Mesothelial cell of epicardium (in vitro differentiated cells): ENCODE data around the gene PRRG1. TPM values are rescaled to one million over a fixed set of nuclear protein-coding genes. Genes with fewer than 3 reads are reported as not detected.
A peak's percentile ranks its signal among the peaks of the same experiment; 100 is the strongest.
"Not testable (repeated sequence)": the region's sequence is repeated elsewhere in the genome, so short reads cannot be mapped to it uniquely, and the experiment has no call there.

ENCODE experiments used
- DNase-seq, 2 experiments: peaks; one replicate each; pipeline ENCODE4 v3.0.0; 2021; ENCODE audit warnings: low spot score in 2 of 2; ENCODE audit not compliant: unreplicated experiment in 2 of 2
- H3K27ac Mint-ChIP-seq: 2 replicates; pipeline ENCODE4 v1.8.0; 2021; ENCODE audit warnings: mixed read lengths
- H3K27me3 Mint-ChIP-seq: 2 replicates; pipeline ENCODE4 v1.8.0; 2021; ENCODE audit warnings: low read depth, mixed read lengths
- H3K36me3 Mint-ChIP-seq: 2 replicates; pipeline ENCODE4 v1.8.0; 2021; ENCODE audit warnings: mixed read lengths
- H3K4me1 Mint-ChIP-seq: 2 replicates; pipeline ENCODE4 v1.8.0; 2021; ENCODE audit warnings: mixed read lengths
- H3K4me3 Mint-ChIP-seq: 2 replicates; pipeline ENCODE4 v1.8.0; 2021; ENCODE audit warnings: mild to moderate bottlenecking, moderate library complexity, mixed read lengths
- H3K9me3 Mint-ChIP-seq: 2 replicates; pipeline ENCODE4 v1.8.0; 2021; ENCODE audit warnings: mixed read lengths
- total RNA-seq: library from RNA; stranded (reverse); gene quantifications from 3 replicates; pipeline ENCODE4 v1.2.1, GENCODE V29; 2021
- TF ChIP-seq, protein P1 (sequence below): fragments of 200-600 bp; sonication (generic); IDR thresholded peaks from one replicate; pipeline ENCODE4 v1.5.0; 2021; ENCODE audit warnings: antibody characterized with exemption; ENCODE audit not compliant: unreplicated experiment

PRRG1 gene
- 8.3 to 10.1 TPM (median 8.5 TPM) in 3 replicates for total RNA-seq

DNA sequence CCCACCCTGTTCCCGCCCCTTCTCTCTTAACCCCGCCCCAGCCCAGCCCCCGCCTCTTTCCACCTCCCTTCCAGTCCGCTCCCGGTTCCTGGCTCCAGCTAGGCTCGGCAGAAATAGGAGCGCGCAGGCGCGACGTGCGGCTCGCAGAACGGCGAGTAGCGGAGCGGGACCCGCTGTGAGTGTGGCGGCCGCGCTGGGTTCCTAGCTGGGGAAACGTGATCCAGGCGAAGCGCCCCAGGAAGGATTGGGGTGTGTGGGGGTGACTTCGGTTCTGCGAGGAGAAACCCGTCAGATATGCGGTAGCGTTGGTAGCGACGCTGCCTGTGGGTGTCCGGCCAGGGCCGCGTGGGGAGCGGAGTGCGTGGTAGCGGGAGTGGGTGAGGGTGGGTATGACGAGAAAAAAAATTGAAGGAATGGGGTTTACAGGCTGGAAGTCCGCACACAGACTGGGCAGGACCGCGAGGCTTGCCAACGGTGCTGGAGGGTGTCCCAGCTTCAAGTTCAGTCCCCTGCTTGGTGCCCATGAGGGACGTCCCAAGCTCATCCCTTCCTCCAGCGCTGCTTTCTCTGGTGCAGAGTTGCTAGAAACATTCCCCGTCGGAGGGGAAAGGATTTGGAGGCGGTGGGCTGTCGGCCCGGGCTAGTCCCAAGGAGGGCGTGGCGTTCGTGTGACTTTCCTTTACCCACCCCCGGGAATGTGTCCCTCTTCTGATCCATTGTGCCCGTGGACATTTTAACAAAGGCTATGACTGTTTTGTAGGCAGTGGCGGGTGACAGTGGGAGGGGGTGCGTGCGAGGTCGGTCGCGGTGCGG, at the start of gene PRRG1:
PRRG1 (plus strand) TSS at position 144 of the 813 bp plus-strand sequence. CDS start 56,886 bp downstream, outside the sequence.
- TF ChIP-seq, protein P1, sequence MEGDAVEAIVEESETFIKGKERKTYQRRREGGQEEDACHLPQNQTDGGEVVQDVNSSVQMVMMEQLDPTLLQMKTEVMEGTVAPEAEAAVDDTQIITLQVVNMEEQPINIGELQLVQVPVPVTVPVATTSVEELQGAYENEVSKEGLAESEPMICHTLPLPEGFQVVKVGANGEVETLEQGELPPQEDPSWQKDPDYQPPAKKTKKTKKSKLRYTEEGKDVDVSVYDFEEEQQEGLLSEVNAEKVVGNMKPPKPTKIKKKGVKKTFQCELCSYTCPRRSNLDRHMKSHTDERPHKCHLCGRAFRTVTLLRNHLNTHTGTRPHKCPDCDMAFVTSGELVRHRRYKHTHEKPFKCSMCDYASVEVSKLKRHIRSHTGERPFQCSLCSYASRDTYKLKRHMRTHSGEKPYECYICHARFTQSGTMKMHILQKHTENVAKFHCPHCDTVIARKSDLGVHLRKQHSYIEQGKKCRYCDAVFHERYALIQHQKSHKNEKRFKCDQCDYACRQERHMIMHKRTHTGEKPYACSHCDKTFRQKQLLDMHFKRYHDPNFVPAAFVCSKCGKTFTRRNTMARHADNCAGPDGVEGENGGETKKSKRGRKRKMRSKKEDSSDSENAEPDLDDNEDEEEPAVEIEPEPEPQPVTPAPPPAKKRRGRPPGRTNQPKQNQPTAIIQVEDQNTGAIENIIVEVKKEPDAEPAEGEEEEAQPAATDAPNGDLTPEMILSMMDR: no peak
- peak within 1 kb of the TSS; percentile 89 for H3K4me3 Mint-ChIP-seq
- peaks cover 8% of the 10 kb centered on the region for H3K4me1 Mint-ChIP-seq
- H3K36me3 Mint-ChIP-seq: no peaks in the 10 kb centered on the region
- DNase-seq: peak; percentile 57 to 75
- peaks cover 15% of the 10 kb centered on the region for H3K9me3 Mint-ChIP-seq
- H3K27ac Mint-ChIP-seq: peak within 1 kb of the TSS; percentile 93
- no peaks in the 10 kb centered on the region for H3K27me3 Mint-ChIP-seq

DNA sequence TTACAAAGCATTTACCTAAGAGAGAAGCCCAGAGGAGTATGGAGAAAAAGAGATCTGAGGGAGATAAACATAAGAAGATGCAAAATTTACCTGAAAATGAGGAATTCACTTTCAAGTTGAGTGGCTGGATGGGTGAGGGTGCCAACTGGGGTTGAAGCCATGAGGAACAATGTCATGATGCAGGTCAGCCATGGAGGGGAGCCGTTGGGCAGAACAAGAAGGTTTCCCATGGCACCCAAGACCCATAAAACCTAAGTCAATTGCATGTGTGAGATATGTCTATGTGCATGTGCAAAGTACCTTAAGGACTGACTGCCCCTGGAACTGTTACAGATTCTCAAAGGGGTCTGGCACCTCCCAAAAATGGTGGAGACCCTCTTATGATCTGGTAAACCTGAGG, 46.6 kb upstream of the PRRG1 start:
- Mint-ChIP-seq H3K36me3 (no peaks in the 10 kb centered on the region), H3K27ac (no peak overlapping the region), H3K9me3 (peaks cover 18% of the 10 kb centered on the region), H3K4me3 (no peak overlapping the region), H3K4me1 (no peaks in the 10 kb centered on the region), H3K27me3 (no peaks in the 10 kb centered on the region)
- DNase-seq: no peak
- TF ChIP-seq, protein P1: no peak

DNA sequence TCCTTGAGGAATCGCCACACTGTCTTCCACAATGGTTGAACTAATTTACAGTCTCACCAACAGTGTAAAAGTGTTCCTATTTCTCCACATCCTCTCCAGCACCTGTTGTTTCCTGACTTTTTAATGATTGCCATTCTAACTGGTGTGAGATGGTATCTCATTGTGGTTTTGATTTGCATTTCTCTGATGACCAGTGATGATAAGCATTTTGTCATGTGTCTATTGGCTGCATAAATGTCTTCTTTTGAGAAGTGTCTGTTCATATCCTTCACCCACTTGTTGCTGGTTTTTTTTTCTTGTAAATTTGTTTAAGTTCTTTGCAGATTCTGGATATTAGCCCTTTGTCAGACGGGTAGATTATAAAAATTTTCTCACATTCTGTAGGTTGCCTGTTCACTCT, 43.9 kb upstream of the PRRG1 start:
- not testable (repeated sequence) for H3K4me3 Mint-ChIP-seq, H3K27ac Mint-ChIP-seq
- H3K9me3 Mint-ChIP-seq: peaks cover 19% of the 10 kb centered on the region

DNA sequence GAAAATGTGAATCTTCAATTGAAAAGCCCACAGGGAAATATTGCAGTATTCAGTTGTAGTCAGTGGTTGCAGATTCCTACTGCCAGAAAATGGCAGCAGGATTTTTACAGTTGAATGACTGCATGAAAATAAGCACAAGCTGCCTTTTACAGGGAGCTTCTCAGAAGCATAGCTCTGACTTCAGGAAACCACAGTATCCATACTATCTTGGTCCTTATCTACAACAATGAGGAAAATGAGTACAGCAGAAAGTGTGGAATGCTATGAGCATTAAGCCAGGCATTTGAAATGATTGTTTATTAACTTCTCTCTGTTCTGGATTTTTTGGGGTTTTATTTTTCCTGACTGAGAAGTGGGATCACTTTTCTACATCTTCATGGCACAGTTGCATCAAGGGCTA, 34.6 kb upstream of the PRRG1 start:
- TF ChIP-seq, protein P1: no peak
- H3K36me3 Mint-ChIP-seq: no peaks in the 10 kb centered on the region
- DNase-seq: no peak
- no peak overlapping the region for H3K27ac Mint-ChIP-seq
- H3K9me3 Mint-ChIP-seq: peaks cover 22% of the 10 kb centered on the region
- H3K4me1 Mint-ChIP-seq: peaks cover 4% of the 10 kb centered on the region
- no peak overlapping the region for H3K4me3 Mint-ChIP-seq
- H3K27me3 Mint-ChIP-seq: no peaks in the 10 kb centered on the region

More for the DNA sequence above, 43.9 kb upstream of the PRRG1 start:
- not testable (repeated sequence) for H3K27me3 Mint-ChIP-seq, H3K4me1 Mint-ChIP-seq, H3K36me3 Mint-ChIP-seq, DNase-seq

DNA sequence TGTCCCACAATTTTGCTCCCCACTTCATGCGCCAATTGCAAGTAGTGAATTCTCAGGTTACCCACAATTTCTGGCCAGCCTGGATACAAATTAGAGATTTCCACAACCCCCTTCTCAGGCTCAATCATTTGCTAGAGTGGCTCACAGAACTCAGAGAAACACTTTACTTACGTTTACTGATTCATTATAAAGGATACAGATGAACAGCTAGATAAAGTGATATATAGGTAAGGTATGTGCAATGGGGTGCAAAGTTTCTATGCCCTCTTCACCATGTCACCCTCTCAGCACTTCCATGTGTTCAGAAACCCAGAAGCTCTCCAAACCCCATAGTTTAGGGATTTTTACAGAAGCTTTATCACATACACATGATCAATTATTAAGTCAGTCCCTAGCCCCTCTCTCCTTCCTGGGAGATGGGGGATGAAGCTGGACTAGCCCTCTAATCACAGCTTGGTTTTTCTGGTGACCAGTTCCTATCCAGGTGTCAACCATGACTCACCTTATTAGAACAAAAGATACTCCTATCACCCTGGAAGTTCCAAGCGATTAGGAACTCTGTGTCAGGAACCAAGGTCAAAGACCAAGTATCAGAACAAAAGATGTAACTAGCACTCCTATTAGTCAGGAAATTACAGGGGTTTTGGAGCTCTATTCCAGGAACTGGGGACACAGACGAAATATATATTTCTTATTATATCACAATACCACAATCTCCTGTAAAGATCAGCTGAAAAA, 33.5 kb upstream of the PRRG1 start:
- Mint-ChIP-seq H3K27me3 (no peaks in the 10 kb centered on the region), H3K27ac (no peak overlapping the region), H3K9me3 (peaks cover 22% of the 10 kb centered on the region), H3K4me1 (peaks cover 4% of the 10 kb centered on the region), H3K36me3 (no peaks in the 10 kb centered on the region), H3K4me3 (no peak overlapping the region)
- TF ChIP-seq, protein P1: no peak
- no peak for DNase-seq
